Peyer's patch (tissue), 4 donors: ENCODE results near the gene COMMD9. TPM values are rescaled to one million over a fixed set of nuclear protein-coding genes. Genes with fewer than 3 reads are reported as not detected.

Source experiments
- DNase-seq, 3 donors: peaks; one replicate each; pipeline ENCODE4 v3.0.0-alpha.2; 2017 to 2019
- H3K27ac ChIP-seq, 4 donors: fragments of 200-600 bp; sonication (generic); one replicate each; pipeline ENCODE4 v1.5.1; 2016 to 2019
- H3K27me3 ChIP-seq, 2 donors: fragments of 200-600 bp; sonication (generic); one replicate each; pipeline ENCODE4 v1.5.1; 2019
- H3K36me3 ChIP-seq, 3 donors: fragments of 200-600 bp; sonication (generic); one replicate each; pipeline ENCODE4 v1.5.1; 2016 to 2019
- H3K4me1 ChIP-seq, 4 donors: fragments of 200-600 bp; sonication (generic); one replicate each; pipeline ENCODE4 v1.5.1; 2016 to 2019
- H3K4me3 ChIP-seq, 4 donors: fragments of 200-600 bp; sonication (generic); 1 replicate in 3 of 4; 2 replicates in 1 of 4; pipeline ENCODE4 v1.5.1; 2016 to 2019; ENCODE audit warnings: mild to moderate bottlenecking in 1 of 4
- H3K9me3 ChIP-seq, 4 donors: fragments of 200-600 bp; sonication (generic); one replicate each; pipeline ENCODE4 v1.5.1; 2016 to 2019; ENCODE audit warnings: mild to moderate bottlenecking in 1 of 4
- POLR2A ChIP-seq, 2 donors: fragments of 450-650 bp; IDR thresholded peaks; one replicate each; pipeline ENCODE4 v1.5.1; 2017; ENCODE audit warnings: antibody characterized with exemption in 2 of 2, mild to moderate bottlenecking in 2 of 2, moderate library complexity in 2 of 2
- total RNA-seq, 4 donors: library from RNA; depleted of rRNA; stranded (reverse); fragments of >200 nt; gene quantifications; one replicate each; pipeline ENCODE4 v1.1.0, GENCODE V29; 2016
- TF ChIP-seq, protein P1 (sequence below), 6 experiments: fragments of 450-650 bp in 4 of 6; fragments of 200-600 bp in 2 of 6; sonication (generic) in 1 of 6; IDR thresholded peaks; one replicate each; pipeline ENCODE4 v1.5.1; 2017 to 2019; ENCODE audit warnings: antibody characterized with exemption in 6 of 6, mild to moderate bottlenecking in 3 of 6, moderate library complexity in 1 of 6

The COMMD9 gene
- total RNA-seq: 10 to 100 TPM; 41.3 to 68.5 (median 48.2) TPM

GRCh38 chr11:36289226-36289852, at the start of gene COMMD9:
TSS of gene COMMD9 (minus strand) at chr11:36289424. CDS start at chr11:36289412, 12 bp downstream.
- H3K4me3 ChIP-seq: peak within 1 kb of the TSS; percentile 56 to 82 (median 71)

DNA sequence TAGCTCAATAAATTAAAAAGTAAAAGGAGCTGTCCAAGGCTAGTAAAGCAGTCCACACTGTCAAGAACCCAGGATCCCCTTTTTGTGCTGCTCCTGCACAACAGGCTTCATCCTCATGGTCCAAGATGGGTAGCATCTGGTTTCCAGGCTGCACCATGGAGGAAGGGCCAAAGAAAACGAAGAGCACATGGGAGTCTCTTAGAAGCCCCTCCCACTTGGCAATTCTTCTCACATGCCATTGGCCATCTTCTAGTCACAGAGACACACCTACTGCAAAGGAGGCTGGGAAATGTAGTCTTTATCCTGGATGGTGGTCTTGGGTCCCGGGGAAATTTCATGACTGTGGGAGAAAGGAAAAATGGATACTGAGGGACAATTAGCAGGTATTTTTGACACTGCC, 44.7 kb upstream of the COMMD9 start:
- Histone ChIP-seq H3K27ac (no peak overlapping the region), H3K4me1 (no peaks in the 10 kb centered on the region), H3K4me3 (no peak overlapping the region), H3K36me3 (no peaks in the 10 kb centered on the region), H3K9me3 (no peaks in the 10 kb centered on the region), H3K27me3 (no peaks in the 10 kb centered on the region)
- TF ChIP-seq, protein P1, sequence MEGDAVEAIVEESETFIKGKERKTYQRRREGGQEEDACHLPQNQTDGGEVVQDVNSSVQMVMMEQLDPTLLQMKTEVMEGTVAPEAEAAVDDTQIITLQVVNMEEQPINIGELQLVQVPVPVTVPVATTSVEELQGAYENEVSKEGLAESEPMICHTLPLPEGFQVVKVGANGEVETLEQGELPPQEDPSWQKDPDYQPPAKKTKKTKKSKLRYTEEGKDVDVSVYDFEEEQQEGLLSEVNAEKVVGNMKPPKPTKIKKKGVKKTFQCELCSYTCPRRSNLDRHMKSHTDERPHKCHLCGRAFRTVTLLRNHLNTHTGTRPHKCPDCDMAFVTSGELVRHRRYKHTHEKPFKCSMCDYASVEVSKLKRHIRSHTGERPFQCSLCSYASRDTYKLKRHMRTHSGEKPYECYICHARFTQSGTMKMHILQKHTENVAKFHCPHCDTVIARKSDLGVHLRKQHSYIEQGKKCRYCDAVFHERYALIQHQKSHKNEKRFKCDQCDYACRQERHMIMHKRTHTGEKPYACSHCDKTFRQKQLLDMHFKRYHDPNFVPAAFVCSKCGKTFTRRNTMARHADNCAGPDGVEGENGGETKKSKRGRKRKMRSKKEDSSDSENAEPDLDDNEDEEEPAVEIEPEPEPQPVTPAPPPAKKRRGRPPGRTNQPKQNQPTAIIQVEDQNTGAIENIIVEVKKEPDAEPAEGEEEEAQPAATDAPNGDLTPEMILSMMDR (IDR thresholded peaks at IDR 0.05): no peak
- TF ChIP-seq POLR2A (IDR thresholded peaks at IDR 0.05): no peak
- no peak for DNase-seq

More at GRCh38 chr11:36289226-36289852, at the start of gene COMMD9:
- peak within 1 kb of the TSS in 2 of 4 donors; percentile 64 to 68 for H3K27ac ChIP-seq
- TF ChIP-seq, protein P1 (IDR thresholded peaks at IDR 0.05): no peak
- peak; percentile 20 to 50 for TF ChIP-seq POLR2A (IDR thresholded peaks at IDR 0.05)
- H3K9me3 ChIP-seq: no peaks in the 10 kb centered on the region
- H3K4me1 ChIP-seq: peaks cover 0 to 7% (median 2%) of the 10 kb centered on the region in 4 donors
- peak; percentile 95 to 98 (median 96) for DNase-seq
- H3K36me3 ChIP-seq: no peaks in the 10 kb centered on the region
- H3K27me3 ChIP-seq: no peaks in the 10 kb centered on the region

DNA sequence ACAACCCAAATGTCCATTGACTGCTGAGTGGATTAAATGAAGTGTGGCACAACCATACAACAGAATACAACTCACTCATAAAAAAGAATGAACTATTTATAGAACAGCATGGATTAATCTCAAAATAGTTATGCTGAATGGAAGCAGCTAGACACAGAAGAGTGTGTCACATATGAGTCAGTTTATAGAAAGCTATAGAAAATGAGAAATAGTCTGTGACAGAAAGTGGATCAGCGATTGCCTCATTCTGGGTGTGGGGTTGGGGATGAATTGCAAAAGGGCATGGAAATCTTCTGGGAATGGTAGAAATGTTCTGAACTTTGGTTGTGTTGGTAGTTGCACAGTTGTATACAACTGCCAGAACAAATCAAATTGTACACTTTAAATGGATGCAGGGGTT, 44.2 kb upstream of the COMMD9 start:
- Histone ChIP-seq H3K4me3 (no peak overlapping the region), H3K27me3 (no peaks in the 10 kb centered on the region), H3K36me3 (no peaks in the 10 kb centered on the region), H3K27ac (no peak overlapping the region), H3K4me1 (no peaks in the 10 kb centered on the region), H3K9me3 (no peaks in the 10 kb centered on the region)
- DNase-seq: no peak
- TF ChIP-seq POLR2A (IDR thresholded peaks at IDR 0.05): no peak
- TF ChIP-seq, protein P1 (IDR thresholded peaks at IDR 0.05): no peak

- DNase-seq: no peak
- TF ChIP-seq, protein P1 (IDR thresholded peaks at IDR 0.05): no peak
These were observed 41.2 kb upstream of the COMMD9 start for GRCh38 chr11:36330411-36330810.

DNA sequence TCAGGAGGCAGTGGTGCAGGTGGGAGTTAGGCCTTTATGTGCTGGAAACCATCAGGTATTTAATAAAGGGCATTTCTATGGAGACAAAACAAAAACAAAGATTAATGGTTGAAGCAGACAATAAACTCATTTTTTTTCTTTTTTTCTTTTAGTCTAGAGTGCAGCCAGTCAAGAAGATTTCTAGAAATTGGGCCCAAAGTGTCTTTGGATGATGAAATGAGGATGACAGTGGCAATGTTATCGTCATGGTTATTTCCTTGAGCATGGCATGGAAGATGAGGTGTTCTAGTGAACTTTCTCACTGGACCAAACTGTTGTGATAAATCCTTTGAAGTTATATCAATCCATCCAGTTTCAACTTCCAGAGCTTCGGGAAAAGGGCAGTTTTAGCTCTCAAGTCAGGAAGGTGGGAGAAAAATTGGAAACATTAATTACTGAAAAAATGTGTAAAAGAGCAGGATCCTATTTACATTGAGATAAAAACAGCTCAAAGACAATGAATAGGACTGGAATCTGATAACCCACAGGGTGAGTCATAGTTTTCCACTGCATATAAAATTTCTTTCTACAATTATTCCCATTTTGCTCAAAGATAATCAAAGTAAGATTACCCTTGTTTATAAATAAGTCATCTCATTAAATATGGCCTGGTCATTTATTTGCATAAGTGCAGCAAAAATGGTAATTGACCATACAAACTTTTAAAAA, 39.9 kb upstream of the COMMD9 start:
- no peak overlapping the region for H3K4me3 ChIP-seq
- no peaks in the 10 kb centered on the region for H3K4me1 ChIP-seq
- H3K36me3 ChIP-seq: no peaks in the 10 kb centered on the region
- H3K27ac ChIP-seq: no peak overlapping the region
- DNase-seq: no peak
- H3K9me3 ChIP-seq: no peaks in the 10 kb centered on the region
- TF ChIP-seq, protein P1 (IDR thresholded peaks at IDR 0.05): no peak
- no peak for TF ChIP-seq POLR2A (IDR thresholded peaks at IDR 0.05)
- H3K27me3 ChIP-seq: no peaks in the 10 kb centered on the region

More at GRCh38 chr11:36330411-36330810, 41.2 kb upstream of the COMMD9 start:
- Histone ChIP-seq H3K9me3 (no peaks in the 10 kb centered on the region), H3K27ac (no peak overlapping the region), H3K4me3 (no peak overlapping the region), H3K4me1 (no peaks in the 10 kb centered on the region), H3K36me3 (no peaks in the 10 kb centered on the region), H3K27me3 (no peaks in the 10 kb centered on the region)
